Measurements from ENCODE around the gene RYR2. TPM values are rescaled to one million over a fixed set of nuclear protein-coding genes. Genes with fewer than 3 reads are reported as not detected.

The RYR2 gene
- total RNA-seq, 6 experiments from 2014 or later = 0.02 to 0.43 (median 0.16) TPM

GRCh38 chr1:237111807-237112206, 69.8 kb downstream of the RYR2 start:
- TF ChIP-seq POLR2A (IDR thresholded peaks at IDR 0.05) (no peak), CTCF (IDR thresholded peaks at IDR 0.05) (no peak)
- Histone ChIP-seq H3K27ac (no peak overlapping the region), H3K9me3 (no peaks in the 10 kb centered on the region), H3K4me3 (no peak overlapping the region), H3K4me1 (no peaks in the 10 kb centered on the region), H3K27me3 (no peaks in the 10 kb centered on the region), H3K36me3 (no peaks in the 10 kb centered on the region)
- DNase-seq = no peak
- no peak for ATAC-seq
- intact Hi-C loops (cut with DNase I) = no loop called here
- 21% methylated on average over 2 of the region's 2 CpGs for WGBS (ENCODE audit: insufficient coverage, low coverage, low lambda C conversion rate, missing lambda C conversion rate)

GRCh38 chr1:237112663-237113062, 70.7 kb downstream of the RYR2 start:
- Histone ChIP-seq H3K27me3 (no peaks in the 10 kb centered on the region), H3K4me3 (no peak overlapping the region), H3K27ac (no peak overlapping the region), H3K36me3 (no peaks in the 10 kb centered on the region), H3K9me3 (no peaks in the 10 kb centered on the region), H3K4me1 (no peaks in the 10 kb centered on the region)
- DNase-seq (no peak), ATAC-seq (no peak)
- intact Hi-C loops (cut with DNase I) = no loop called here
- WGBS (ENCODE audit: insufficient coverage, low coverage, low lambda C conversion rate, missing lambda C conversion rate) = 52% methylated on average over 4 of the region's 4 CpGs
- TF ChIP-seq CTCF (IDR thresholded peaks at IDR 0.05) (no peak), POLR2A (IDR thresholded peaks at IDR 0.05) (no peak)

GRCh38 chr1:237115035-237115434, 73.1 kb downstream of the RYR2 start:
- ATAC-seq = no peak
- intact Hi-C loops (cut with DNase I) = no loop called here
- no peaks in the 10 kb centered on the region for H3K27me3 ChIP-seq
- no peak for TF ChIP-seq CTCF (IDR thresholded peaks at IDR 0.05)
- TF ChIP-seq POLR2A (IDR thresholded peaks at IDR 0.05) = no peak
- H3K4me1 ChIP-seq = no peaks in the 10 kb centered on the region
- WGBS (ENCODE audit: insufficient coverage, low coverage, low lambda C conversion rate, missing lambda C conversion rate) = 80% methylated on average over 1 of the region's 6 CpGs
- H3K4me3 ChIP-seq = no peak overlapping the region
- no peak overlapping the region for H3K27ac ChIP-seq
- DNase-seq = no peak
- no peaks in the 10 kb centered on the region for H3K9me3 ChIP-seq
- H3K36me3 ChIP-seq = no peaks in the 10 kb centered on the region

DNA sequence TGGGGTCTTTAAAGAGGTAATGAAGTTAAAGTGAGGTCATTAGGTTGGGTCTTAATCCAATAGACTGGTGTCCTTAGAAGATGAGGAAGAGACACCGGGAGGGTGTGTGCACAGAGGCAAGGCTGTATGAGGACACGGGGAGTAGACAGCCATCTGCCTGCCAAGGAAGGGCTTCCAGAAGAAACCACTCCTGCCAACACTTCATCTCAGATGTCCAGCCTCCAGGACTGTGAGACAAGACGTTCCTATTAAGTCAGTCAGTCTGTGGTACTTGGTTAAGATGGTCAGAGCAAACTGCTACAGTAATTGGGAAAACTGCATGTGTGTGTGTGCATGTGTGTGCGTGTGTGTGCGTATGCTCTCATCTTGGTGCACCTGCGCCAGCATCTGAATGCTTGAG, 77.1 kb downstream of the RYR2 start:
- Histone ChIP-seq H3K4me3 (no peak overlapping the region), H3K36me3 (no peaks in the 10 kb centered on the region), H3K4me1 (no peaks in the 10 kb centered on the region), H3K27ac (no peak overlapping the region), H3K9me3 (no peaks in the 10 kb centered on the region), H3K27me3 (no peaks in the 10 kb centered on the region)
- intact Hi-C loops (cut with DNase I) = no loop called here
- DNase-seq = no peak
- ATAC-seq = no peak
- no peak for TF ChIP-seq CTCF (IDR thresholded peaks at IDR 0.05)
- WGBS (ENCODE audit: insufficient coverage, low coverage, low lambda C conversion rate, missing lambda C conversion rate) = 81% methylated on average over 6 of the region's 6 CpGs

- Histone ChIP-seq H3K9me3 (no peaks in the 10 kb centered on the region), H3K36me3 (no peaks in the 10 kb centered on the region), H3K27ac (no peak overlapping the region), H3K4me3 (no peak overlapping the region), H3K27me3 (no peaks in the 10 kb centered on the region), H3K4me1 (no peaks in the 10 kb centered on the region)
- DNase-seq (no peak), ATAC-seq (no peak)
- no peak for TF ChIP-seq POLR2A (IDR thresholded peaks at IDR 0.05)
- TF ChIP-seq CTCF (IDR thresholded peaks at IDR 0.05) = no peak
- intact Hi-C loops (cut with DNase I) = no loop called here
- 33% methylated on average over 5 of the region's 5 CpGs for WGBS (ENCODE audit: insufficient coverage, low coverage, low lambda C conversion rate, missing lambda C conversion rate)
These were observed 78.7 kb downstream of the RYR2 start for GRCh38 chr1:237120683-237121082.
